Trophoblast cell (in vitro differentiated cells and primary cell): ENCODE measurements around the gene AK5.

Experiments
- DNase-seq, 2 donors: peaks; one replicate each; pipeline ENCODE4 v3.0.0-alpha.2; 2016
- H2AFZ ChIP-seq: 2 replicates; pipeline ENCODE4 v1.6.1; 2013; ENCODE audit warnings: low read length, moderate library complexity, mild to moderate bottlenecking; ENCODE audit not compliant: insufficient read depth, poor library complexity
- H2AK5ac ChIP-seq: 2 replicates; pipeline ENCODE4 v1.6.1; 2013; ENCODE audit warnings: mild to moderate bottlenecking, low read length
- H2BK120ac ChIP-seq: 2 replicates; pipeline ENCODE4 v1.6.1; 2013; ENCODE audit warnings: low read length, mild to moderate bottlenecking, moderate library complexity; ENCODE audit not compliant: insufficient read depth, poor library complexity
- H2BK12ac ChIP-seq: 2 replicates; pipeline ENCODE4 v1.6.1; 2013; ENCODE audit warnings: mild to moderate bottlenecking, low read length, moderate library complexity
- H2BK5ac ChIP-seq: 2 replicates; pipeline ENCODE4 v1.6.1; 2013; ENCODE audit warnings: low read length, low read depth, moderate library complexity, mild to moderate bottlenecking; ENCODE audit not compliant: poor library complexity
- H3K14ac ChIP-seq: 2 replicates; pipeline ENCODE4 v1.6.1; 2013; ENCODE audit warnings: mild to moderate bottlenecking, low read length
- H3K18ac ChIP-seq: 2 replicates; pipeline ENCODE4 v1.6.1; 2013; ENCODE audit warnings: mild to moderate bottlenecking, low read length
- H3K23ac ChIP-seq: 2 replicates; pipeline ENCODE4 v1.6.1; 2013; ENCODE audit warnings: low read length
- H3K27ac ChIP-seq: 2 replicates; pipeline ENCODE4 v1.5.1; 2013; ENCODE audit warnings: low read depth, mild to moderate bottlenecking, inconsistent platforms, low read length, moderate library complexity
- H3K27me3 ChIP-seq: 2 replicates; pipeline ENCODE4 v1.6.1; 2013; ENCODE audit warnings: inconsistent platforms, mild to moderate bottlenecking, low read length, moderate library complexity; ENCODE audit not compliant: insufficient read depth
- H3K36me3 ChIP-seq, 2 experiments: 1 replicate in 1 of 2; 2 replicates in 1 of 2; pipeline ENCODE4 v1.6.1; 2013; ENCODE audit warnings: low read length in 2 of 2, mild to moderate bottlenecking in 2 of 2, moderate library complexity in 1 of 2; ENCODE audit not compliant: insufficient read depth in 2 of 2, control insufficient read depth in 1 of 2
- H3K4ac ChIP-seq: 2 replicates; pipeline ENCODE4 v1.6.1; 2013; ENCODE audit warnings: low read depth, mild to moderate bottlenecking, low read length, moderate library complexity
- H3K4me1 ChIP-seq, 2 experiments: 1 replicate in 1 of 2; 2 replicates in 1 of 2; pipeline ENCODE4 v1.6.1; 2013; ENCODE audit warnings: low read length in 2 of 2, mild to moderate bottlenecking in 2 of 2, moderate library complexity in 1 of 2; ENCODE audit not compliant: insufficient read depth in 2 of 2, control insufficient read depth in 1 of 2
- H3K4me2 ChIP-seq: 2 replicates; pipeline ENCODE4 v1.6.1; 2013; ENCODE audit warnings: inconsistent platforms, mild to moderate bottlenecking, low read length, moderate library complexity
- H3K4me3 ChIP-seq: 2 replicates; pipeline ENCODE4 v1.5.1; 2013; ENCODE audit warnings: mild to moderate bottlenecking, low read depth, low read length, inconsistent platforms
- H3K79me1 ChIP-seq: one replicate; pipeline ENCODE4 v1.6.1; 2013; ENCODE audit warnings: low read length
- H3K79me2 ChIP-seq: 2 replicates; pipeline ENCODE4 v1.6.1; 2013; ENCODE audit warnings: low read length, mild to moderate bottlenecking; ENCODE audit not compliant: control insufficient read depth, insufficient read depth, poor library complexity
- H3K9ac ChIP-seq: 2 replicates; pipeline ENCODE4 v1.6.1; 2013; ENCODE audit warnings: mild to moderate bottlenecking, low read length
- H3K9me3 ChIP-seq: 2 replicates; pipeline ENCODE4 v1.6.1; 2013; ENCODE audit warnings: low read depth, mild to moderate bottlenecking, control low read depth, inconsistent platforms, low read length; ENCODE audit not compliant: insufficient read depth
- H4K12ac ChIP-seq: 2 replicates; pipeline ENCODE4 v1.6.1; 2013; ENCODE audit warnings: low read depth, mild to moderate bottlenecking, low read length, moderate library complexity
- H4K8ac ChIP-seq: 2 replicates; pipeline ENCODE4 v1.6.1; 2013; ENCODE audit warnings: low read depth, mild to moderate bottlenecking, low read length, moderate library complexity
- H4K91ac ChIP-seq: one replicate; pipeline ENCODE4 v1.6.1; 2013; ENCODE audit warnings: low read depth, mild to moderate bottlenecking, low read length, moderate library complexity
- WGBS: extraction: QIAGEN DNeasy Blood & Tissue Kit; methylation state at CpG from one replicate; pipeline ENCODE4 v1.1.7; 2013; ENCODE audit warnings: missing lambda C conversion rate; ENCODE audit not compliant: insufficient read length, insufficient coverage; ENCODE audit errors: extremely low coverage; 5-methylcytosine and 5-hydroxymethylcytosine counted together

The AK5 gene

GRCh38 chr1:77292551-77292950 lies 10.7 kb downstream of the AK5 start:
- H3K14ac ChIP-seq, result no peak overlapping the region
- H4K12ac ChIP-seq, result no peak overlapping the region
- H3K9ac ChIP-seq, result no peak overlapping the region
- no peak overlapping the region for H2BK12ac ChIP-seq
- no peak overlapping the region for H4K91ac ChIP-seq
- no peak overlapping the region for H3K18ac ChIP-seq
- no peaks in the 10 kb centered on the region for H3K4me1 ChIP-seq
- no peak overlapping the region for H4K8ac ChIP-seq
- H3K36me3 ChIP-seq, result no peaks in the 10 kb centered on the region
- H3K79me2 ChIP-seq, result no peaks in the 10 kb centered on the region
- H3K23ac ChIP-seq, result no peak overlapping the region
- H3K4me2 ChIP-seq, result no peak overlapping the region
- H3K79me1 ChIP-seq, result no peaks in the 10 kb centered on the region
- DNase-seq, result no peak
- H3K27ac ChIP-seq, result no peak overlapping the region
- H2BK5ac ChIP-seq, result no peak overlapping the region
- no peak overlapping the region for H3K4me3 ChIP-seq
- no peaks in the 10 kb centered on the region for H3K27me3 ChIP-seq
- H3K9me3 ChIP-seq, result no peaks in the 10 kb centered on the region
- H3K4ac ChIP-seq, result no peak overlapping the region
- no peak overlapping the region for H2AFZ ChIP-seq
- H2BK120ac ChIP-seq, result no peak overlapping the region
- no CpG with 5 or more reads among the region's 4 CpGs for WGBS
- no peak overlapping the region for H2AK5ac ChIP-seq

DNA sequence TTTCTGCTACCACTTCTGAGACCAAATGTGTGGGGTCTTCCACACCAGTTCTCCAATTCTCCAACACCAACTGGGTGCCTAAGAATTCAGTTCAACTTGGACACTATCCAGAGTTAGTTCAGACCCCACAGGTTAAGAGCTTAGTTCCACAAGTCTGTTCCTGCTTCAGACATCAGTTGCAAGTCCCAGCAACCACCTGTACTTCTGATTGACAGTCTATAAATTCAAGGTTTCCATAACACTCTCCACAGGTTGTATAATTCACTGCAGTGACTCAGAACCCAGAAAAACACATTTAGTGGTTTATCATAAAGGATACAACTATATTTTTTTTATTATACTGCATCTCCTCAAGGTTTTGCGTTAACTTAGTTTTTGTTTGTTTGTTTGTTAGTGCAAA lies 18.7 kb downstream of the AK5 start:
- no peaks in the 10 kb centered on the region for H3K4me1 ChIP-seq
- no CpG with 5 or more reads among the region's 1 CpG for WGBS
- H3K79me1 ChIP-seq, result no peaks in the 10 kb centered on the region
- H2BK5ac ChIP-seq, result no peak overlapping the region
- H3K79me2 ChIP-seq, result no peaks in the 10 kb centered on the region
- no peak overlapping the region for H4K91ac ChIP-seq
- H3K14ac ChIP-seq, result no peak overlapping the region
- no peak overlapping the region for H3K4me2 ChIP-seq
- H3K18ac ChIP-seq, result no peak overlapping the region
- no peak overlapping the region for H4K8ac ChIP-seq
- no peak overlapping the region for H3K23ac ChIP-seq
- H3K27ac ChIP-seq, result no peak overlapping the region
- H3K9me3 ChIP-seq, result no peaks in the 10 kb centered on the region
- H3K4ac ChIP-seq, result no peak overlapping the region
- no peaks in the 10 kb centered on the region for H3K27me3 ChIP-seq
- no peak for DNase-seq
- H4K12ac ChIP-seq, result no peak overlapping the region
- no peak overlapping the region for H2BK12ac ChIP-seq
- no peak overlapping the region for H2AFZ ChIP-seq
- no peak overlapping the region for H2AK5ac ChIP-seq
- no peak overlapping the region for H2BK120ac ChIP-seq
- H3K9ac ChIP-seq, result no peak overlapping the region
- no peak overlapping the region for H3K4me3 ChIP-seq
- no peaks in the 10 kb centered on the region for H3K36me3 ChIP-seq

DNA sequence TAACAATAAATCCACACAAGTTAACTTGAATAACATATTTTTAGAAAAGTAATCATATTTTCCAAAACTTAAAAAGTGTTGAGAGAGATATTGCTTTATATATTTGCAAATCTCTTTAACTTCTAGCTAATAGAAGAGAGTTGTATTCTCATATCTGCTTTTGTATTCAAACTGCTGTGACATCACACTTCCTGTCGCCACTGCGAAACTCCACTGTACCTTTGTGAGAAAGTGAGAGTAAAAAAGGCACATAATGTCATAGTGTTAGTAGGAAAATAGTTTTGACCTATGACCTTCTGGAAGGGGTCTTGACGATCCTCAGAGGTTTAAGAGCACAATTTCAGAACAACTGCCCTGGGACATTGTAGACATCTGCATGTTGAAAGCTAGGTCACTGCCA lies 21.6 kb downstream of the AK5 start:
- Histone ChIP-seq H3K4me1 (no peaks in the 10 kb centered on the region), H4K91ac (no peak overlapping the region), H2BK12ac (no peak overlapping the region), H3K27ac (no peak overlapping the region), H3K36me3 (no peaks in the 10 kb centered on the region), H2BK5ac (no peak overlapping the region), H2AFZ (no peak overlapping the region), H3K9me3 (no peaks in the 10 kb centered on the region), H2BK120ac (no peak overlapping the region), H2AK5ac (no peak overlapping the region), H4K8ac (no peak overlapping the region), H3K14ac (no peak overlapping the region), H3K23ac (no peak overlapping the region), H3K4me3 (no peak overlapping the region), H4K12ac (no peak overlapping the region), H3K27me3 (no peaks in the 10 kb centered on the region), H3K79me1 (no peaks in the 10 kb centered on the region), H3K4ac (no peak overlapping the region), H3K4me2 (no peak overlapping the region), H3K18ac (no peak overlapping the region), H3K79me2 (no peaks in the 10 kb centered on the region), H3K9ac (no peak overlapping the region)
- WGBS, result no CpG with 5 or more reads among the region's 3 CpGs
- DNase-seq, result no peak

- Histone ChIP-seq H4K91ac (no peak overlapping the region), H2AFZ (no peak overlapping the region), H4K8ac (no peak overlapping the region), H3K4ac (no peak overlapping the region), H2BK12ac (no peak overlapping the region), H3K4me3 (no peak overlapping the region), H3K23ac (no peak overlapping the region), H3K14ac (no peak overlapping the region), H4K12ac (no peak overlapping the region), H3K9me3 (no peaks in the 10 kb centered on the region), H2BK120ac (no peak overlapping the region), H3K4me1 (no peaks in the 10 kb centered on the region), H2AK5ac (no peak overlapping the region), H3K27ac (no peak overlapping the region), H3K79me2 (no peaks in the 10 kb centered on the region), H3K36me3 (no peaks in the 10 kb centered on the region), H3K27me3 (no peaks in the 10 kb centered on the region), H2BK5ac (no peak overlapping the region), H3K79me1 (no peaks in the 10 kb centered on the region), H3K9ac (no peak overlapping the region), H3K18ac (no peak overlapping the region), H3K4me2 (no peak overlapping the region)
- WGBS, result no CpG with 5 or more reads among the region's 8 CpGs
- DNase-seq, result no peak
Observed at GRCh38 chr1:77308889-77309621, 27.2 kb downstream of the AK5 start.
